Endometrial microvascular endothelial cells (primary cell): ENCODE data around the gene SCYL1. TPM values are rescaled to one million over a fixed set of nuclear protein-coding genes. Genes with fewer than 3 reads are reported as not detected.

Experiments
- in situ Hi-C: cut with HindIII; loops from 2 replicates; pipeline ENCODE4 v1.10.0; 2017; ENCODE audit warnings: low sequenced_read_pairs, low pct_unique_long_range_greater_than_20kb; ENCODE audit errors: inconsistent ontology term
- total RNA-seq: library from RNA; depleted of rRNA; stranded (reverse); fragments of >200 nt; gene quantifications from one replicate; pipeline ENCODE4 v1.2.3, GENCODE V29; 2015; ENCODE audit errors: inconsistent ontology term

SCYL1 gene
- total RNA-seq, 1 donor from 2014 or later: 110 TPM

DNA sequence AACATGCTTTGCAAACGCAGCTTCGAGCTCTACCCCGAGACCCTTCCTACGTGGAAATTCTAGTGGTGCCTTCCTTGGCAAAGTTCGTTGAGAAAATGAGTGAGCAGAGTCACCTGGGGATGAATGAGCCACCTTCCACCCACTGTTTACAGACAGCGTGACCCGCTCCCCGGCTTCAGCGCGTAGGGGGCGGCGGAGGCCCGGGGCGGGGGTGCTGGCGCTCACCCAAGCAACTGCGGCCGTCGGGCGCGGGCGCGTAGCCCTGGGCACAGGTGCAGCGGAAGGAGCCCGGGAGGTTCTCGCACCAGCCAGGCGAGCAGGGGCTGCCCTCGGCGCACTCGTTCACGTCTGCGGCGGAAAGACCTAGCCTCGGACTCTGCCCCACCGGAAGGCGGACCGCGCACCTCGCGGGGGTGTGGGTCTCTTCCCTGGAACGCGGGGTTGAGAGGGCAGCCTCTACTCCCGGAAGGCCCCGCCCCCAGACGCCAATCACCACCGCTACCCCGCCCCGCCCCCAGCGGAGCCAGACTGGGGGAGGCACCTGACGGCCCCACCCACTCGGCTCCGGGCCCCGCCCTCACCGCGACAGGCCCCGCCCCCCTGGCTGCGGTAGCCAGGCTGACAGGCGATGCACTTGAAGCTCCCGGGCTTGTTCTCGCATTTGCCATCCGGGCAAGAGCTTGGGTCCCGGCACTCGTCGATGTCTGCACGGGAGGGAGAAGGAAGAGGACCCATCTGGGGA, 21.5 kb downstream of the SCYL1 start:
- in situ Hi-C loops: no loop called here

DNA sequence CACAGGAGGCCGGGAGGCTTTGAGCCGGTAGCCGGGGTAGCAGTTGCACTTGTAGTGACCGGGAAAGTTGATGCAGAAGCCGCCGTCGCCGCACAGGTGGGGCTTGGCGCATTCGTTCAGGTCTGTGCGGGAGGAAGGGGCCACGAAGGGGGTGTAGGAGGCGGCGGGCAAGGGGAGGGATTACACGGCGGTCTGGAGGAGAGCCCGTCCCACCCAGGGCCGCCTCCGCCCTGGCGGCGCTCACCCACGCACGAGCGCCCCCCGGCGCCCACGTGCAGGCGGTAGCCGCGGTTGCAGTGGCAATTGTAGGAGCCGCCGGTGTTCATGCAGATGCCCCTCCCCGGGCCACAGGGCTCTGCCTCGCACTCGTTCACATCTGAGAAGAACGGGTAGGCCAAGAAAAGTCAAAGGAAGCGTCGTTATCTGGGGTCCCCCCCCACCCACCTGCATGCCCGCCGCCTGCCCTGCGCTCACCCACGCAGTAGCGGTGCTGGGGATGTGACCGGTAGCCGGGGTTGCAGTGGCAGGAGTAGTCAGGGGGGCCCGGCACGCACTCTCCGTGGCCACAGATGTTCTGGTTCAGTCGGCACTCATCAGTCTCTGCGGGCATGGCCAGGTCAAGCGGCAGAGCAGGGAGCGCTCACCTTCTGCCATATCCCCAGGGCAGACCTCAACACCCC, 22.7 kb downstream of the SCYL1 start:
- in situ Hi-C loops: no loop called here

DNA sequence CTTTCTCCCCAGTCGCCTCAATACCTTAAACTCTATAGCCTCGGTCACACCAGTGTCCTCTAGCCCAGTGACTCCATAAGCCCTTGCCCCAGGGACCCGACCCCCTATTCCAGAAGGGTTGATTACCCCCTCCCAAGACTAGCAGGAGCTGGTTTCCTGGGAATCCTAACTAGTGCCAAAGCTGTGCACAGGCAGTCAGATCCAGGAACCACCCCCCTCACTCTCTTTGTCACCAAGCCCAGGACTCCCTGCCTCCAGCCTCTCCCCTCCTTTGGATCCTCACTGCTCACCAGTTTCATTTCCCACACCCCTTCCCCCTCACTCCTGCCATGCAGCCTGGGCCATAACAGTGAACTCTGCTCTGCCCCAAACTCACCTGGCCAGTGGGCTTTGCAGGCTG, 23.5 kb downstream of the SCYL1 start:
- in situ Hi-C loops: no loop called here

DNA sequence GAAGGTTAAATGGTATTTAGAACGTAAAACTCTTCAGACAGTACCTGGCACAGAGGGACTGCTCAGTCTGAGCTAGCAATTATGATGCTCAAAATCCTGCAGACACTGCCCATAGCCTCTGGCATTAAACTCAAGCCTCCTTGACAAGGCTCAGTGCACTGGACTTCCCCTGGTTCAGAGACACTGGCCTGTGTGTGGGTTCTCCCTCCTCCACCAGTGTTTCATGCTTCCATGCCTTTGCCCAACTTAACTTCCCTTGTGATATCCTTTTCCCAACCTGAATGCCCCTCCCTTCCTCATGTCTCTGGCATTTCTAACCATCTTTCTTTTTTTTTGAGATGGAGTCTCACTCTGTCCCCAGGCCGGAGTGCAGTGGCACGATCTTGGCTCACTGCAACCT, 24.2 kb downstream of the SCYL1 start:
- in situ Hi-C loops: no loop called here

DNA sequence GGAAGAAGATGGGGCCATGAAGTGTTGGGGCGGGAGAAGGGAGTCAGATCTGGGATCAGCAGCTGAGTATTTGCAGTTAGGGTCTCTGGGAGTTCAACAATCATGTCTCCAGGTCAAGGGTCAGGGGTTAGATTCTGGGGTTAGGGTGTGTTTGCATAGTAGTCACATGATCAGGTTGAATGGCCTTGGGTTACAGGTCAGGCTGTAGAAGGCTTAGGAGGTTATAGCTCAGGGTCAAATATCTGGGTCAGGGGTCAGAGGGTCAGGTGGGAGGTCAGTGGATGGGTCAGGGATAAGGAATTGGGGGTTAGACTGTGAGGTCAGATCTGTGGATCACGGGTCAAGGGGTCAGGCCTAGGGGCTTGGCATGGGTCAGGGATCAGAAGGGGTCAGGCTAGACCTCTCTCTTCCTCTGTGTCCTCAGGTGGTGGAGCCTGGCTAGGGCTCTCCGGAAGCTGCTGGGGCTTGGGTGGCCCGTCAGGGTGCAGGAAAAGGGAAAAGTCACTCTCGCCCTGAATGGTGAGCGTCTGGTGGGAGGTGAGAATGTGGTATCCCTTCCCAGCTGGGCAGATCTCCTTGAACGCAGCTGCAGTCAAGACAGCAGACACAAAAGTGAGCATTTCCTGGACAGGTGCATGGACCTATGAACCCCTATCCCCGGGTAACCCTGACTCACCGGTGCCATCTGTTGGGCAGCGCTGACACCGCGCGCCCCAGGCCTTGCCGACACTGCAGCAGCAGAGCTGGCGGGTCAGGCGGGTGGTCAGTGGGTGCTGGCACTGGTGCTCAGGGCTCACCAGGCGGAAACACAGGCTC, 26.9 kb downstream of the SCYL1 start:
- in situ Hi-C loops: no loop called here

DNA sequence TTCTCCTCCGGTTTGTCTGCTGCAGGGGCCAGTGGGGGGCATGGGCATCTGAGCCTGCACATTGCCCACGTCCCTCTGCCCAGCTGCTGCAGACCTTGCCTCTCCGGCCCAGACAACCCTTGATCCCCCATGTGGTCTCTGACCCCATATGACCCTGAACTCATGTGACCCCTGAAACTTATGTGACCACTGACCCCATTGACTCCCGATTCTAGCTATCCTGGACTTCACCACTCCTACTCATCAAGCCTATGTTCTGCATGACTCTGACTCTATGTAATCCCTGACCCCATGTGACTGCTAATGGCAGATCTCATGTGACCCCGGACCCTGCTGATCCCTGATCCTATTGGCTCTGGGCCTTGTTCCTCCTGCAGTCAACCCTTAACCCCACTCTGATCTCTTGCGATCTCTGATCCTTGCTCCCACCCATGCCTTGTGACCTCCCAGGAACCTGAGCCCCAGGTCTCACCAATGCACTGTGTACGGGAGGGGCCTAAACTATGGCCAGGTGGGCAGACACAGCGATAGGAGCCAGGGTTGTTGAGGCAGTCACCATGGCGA, 27.6 kb downstream of the SCYL1 start:
- in situ Hi-C loops: no loop called here

DNA sequence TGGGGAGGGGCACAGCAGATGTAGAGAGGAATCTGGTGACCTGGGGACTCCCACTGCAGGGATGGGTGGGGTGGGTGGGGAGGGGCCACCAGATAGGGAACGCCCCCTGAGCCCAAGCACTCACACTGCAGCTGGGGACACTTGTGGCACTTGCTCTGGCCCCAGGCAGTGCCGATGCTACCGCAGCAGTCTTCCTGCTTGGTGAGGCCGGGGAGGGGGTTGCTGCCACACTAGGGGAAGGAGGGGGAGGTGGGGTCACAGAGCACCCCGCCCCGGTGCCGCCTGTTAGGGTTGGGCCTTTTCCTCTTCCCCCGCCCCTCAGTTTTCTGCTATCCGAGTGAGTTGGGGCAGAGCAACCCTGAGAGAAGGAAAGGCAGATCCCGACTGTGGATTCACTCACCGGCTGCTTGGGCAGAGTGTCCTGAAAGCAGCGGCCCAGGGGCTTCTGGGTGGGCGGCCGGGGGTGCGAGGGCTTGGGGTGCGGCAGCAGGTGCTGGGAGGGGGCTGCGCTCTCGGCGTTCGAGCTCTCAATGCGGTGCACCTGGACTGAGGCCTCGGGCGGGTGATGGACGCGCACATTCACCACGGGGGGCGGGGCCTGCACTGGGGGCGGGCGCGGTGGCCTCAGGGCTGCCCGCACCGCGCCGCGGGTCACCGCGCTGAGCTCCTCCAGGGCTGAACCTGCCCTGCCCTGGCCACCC, 28.6 kb downstream of the SCYL1 start:
- in situ Hi-C loops: no loop called here

DNA sequence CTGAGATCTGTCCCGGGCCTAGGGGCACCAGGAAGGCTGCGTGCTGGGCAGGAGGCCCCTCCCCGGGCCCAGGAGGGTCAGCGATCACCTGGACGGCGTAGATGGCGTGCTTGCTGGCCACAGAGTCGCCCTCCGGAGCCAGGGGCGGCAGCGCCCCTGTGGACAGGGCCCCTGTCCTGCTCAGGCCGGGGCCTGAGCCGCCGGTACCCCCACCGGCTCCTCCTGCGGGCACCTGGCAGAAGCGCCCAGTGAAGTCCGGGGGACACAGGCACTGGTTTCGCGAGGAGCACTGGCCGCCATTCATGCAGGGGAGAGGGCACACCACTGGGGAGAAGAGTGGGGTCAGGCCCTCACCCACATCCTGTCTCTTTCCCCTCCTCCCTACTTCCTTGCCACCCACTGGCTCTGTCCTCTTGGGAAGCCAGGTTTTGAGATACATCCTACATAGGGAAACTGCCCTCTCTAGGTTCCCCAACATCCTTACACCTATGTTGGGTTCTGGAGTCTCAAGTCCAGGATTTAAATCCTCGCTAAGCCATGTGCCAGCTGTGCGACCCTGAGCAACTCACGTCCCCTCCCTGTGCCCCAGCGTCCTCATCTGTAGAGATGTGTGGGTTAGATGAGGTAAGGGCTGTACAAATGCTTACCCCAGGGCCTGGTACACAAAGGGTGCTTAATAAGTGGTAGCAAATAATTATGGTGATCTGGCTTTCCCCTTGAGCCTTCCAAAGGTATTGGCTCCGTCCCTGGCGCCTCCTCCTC, 29.4 kb downstream of the SCYL1 start:
- in situ Hi-C loops: no loop called here

DNA sequence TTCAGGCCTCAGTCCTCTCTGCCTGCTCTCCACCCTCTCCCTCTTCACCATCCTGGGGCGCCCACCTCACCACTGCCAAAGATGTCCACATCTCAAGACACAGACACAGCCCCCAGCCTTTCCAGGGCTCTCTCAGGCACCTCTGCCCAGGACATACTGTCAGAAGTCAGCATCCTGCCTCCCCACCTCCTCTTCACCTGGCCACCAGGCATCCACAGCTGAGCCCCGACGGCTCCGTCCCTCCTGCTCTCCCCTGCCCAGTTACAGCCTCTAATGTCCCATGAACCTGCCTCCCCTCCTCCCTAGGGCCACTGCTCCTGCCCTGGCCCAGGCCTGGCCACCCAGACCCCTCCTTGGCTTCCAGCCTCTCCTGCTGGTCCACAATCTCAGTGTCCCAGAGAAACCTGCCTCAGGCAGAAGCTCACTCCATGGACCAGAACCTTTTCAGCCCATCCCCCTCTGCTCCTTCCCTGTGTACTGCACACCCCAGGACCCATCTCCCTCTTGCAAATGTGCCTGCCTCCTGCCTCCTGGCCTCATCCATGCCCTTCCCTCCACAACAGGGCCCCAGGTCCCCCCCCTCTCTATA, 30.1 kb downstream of the SCYL1 start:
- in situ Hi-C loops: no loop called here

DNA sequence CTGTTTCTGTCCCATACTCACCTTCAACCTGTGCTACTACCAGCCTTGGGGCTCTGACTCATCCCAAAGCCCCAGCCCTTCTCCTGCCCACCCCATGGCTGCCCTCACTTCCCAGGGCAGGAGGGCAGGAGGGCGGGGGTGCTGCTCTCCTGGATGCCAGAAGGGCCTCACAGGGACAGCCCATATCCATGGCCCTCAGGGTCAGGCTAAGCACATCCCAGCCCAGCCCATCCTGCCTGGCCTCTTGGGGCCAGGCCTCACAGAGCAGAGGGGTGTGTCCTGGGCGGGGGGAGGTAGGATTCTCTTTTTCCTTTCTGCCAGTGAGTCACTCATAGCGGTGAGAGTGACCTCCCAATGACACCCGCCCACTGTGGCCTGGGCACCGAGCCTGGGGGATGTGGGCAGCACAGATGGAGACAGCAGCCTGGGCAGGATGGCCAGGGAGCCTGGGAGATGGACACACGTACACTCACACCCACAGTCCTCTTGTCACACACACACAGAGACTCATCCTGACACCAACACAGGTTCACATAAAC, 30.9 kb downstream of the SCYL1 start:
- in situ Hi-C loops: no loop called here

DNA sequence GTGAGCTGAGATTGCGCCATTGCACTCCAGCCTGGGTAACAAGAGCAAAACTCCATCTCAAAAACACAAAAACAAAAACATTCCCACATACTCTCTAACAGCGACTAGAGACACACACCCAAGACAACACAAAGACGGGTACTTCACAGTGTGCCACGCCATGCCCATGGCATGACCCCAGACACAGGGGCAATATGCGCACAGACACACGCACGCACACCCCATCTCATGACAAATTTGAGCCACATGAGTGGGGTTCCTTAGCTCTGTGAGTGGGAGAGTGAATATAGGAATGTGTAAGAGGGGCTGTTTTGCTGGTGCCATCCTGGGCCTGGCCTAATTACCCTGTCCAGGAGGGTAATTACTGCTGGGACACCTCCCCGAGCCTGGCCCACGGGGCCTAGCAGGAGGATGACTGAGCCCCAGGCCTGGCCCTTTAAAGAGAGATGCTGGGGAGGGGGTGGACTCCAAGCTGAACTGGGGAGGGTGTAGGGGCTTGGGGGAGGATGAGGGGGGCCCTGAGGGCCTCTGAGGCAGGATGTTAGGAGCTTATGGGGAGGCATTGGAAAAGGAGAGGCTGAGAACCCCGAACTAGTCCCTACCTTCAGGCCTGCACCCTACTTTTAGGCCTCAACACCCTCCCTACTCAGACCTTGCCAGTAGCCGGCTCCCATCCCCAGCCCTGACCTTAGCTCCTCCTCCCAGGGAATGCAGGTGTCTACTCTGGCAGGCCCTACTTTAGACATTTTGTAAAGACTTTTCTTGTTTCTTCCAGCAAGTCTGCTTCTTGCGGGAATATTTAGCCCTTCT, 31.8 kb downstream of the SCYL1 start:
- in situ Hi-C loops: no loop called here

DNA sequence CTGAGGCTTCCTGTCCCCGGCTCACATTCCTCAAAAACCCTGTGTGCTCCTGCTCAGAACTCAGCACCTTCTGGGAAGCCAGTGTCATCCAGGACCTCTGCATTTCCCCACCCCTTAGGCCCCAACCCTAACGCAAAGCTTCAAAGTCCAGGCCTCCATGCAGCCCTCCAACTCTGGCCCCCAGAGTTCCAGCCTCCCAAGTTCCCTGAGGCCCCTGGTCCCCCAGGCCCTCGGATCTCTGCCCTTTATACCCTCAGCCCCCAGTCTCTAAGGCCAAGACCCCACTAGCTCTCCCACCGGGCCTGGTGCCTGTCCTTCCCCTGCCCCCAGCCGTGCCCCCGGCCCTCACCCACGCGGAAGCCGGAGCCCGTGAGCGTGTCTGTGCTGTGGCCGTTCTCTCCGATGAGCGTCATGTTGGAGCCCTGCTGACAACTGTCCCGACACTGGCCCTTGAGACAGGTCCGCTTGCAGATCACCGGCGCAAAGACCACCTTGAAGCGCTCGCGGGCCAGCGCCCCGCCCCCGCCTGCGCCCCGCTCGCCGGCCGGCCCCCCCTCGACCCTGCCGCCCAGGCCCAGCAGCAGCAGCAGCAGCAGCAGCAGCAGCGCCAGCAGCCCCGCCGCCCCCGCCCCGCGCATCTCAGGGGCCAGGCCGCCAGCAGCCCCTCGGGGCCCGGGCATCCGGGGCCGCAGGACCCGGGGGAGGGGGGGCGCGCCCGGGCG, 32.6 kb downstream of the SCYL1 start:
- in situ Hi-C loops: no loop called here

DNA sequence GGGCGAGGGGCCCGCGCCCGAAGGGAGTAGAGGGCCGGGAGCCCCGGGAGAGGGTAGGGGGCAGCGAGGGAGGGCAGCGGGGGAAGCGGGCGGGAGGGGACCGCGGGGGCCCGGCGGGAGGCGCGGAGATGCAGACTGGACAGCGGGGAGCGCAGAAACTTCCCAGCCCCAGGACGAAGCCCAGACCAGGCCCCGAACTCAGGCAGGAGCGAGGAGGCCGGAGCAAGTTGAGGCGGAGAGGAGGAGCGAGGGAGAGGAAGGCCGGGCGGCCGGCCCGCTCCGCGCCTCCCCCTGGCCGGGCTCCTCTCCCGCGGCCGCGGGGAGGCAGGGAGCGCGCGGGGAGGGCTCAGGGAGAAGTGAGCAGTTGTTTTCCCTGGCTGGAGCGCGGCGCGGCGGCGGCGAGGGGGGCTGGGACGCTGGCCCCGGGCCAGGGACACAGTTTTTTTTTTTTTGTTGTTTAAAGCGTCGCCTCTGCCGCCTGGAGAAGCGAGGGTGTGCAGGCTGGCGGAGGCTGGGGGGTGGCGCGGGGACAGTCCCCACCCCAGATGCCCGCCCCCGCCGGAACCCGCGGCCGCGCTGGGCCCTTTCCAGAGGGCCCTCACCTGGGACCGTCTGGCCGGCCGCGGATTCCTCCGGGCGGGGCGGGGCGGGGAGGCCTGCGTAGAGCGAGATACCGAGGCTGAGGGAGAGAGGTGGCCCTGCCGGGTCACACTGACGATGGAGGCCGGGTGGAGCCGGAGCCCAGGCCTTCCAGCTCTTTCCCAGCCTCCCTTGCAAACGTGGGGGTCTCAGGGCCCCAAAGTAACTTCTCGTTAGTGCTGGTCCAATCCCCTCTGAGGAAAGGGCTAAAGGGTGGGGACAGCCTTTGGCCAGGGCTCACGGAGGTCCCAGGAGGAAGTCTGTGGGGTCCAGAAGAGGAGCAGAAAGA, 33.4 kb downstream of the SCYL1 start, which contains the start of gene LTBP3:
LTBP3 (minus strand) TSS at position 358 of the 928 bp plus-strand sequence. CDS start 400 bp downstream, outside the sequence.
- in situ Hi-C loops: no loop called here

DNA sequence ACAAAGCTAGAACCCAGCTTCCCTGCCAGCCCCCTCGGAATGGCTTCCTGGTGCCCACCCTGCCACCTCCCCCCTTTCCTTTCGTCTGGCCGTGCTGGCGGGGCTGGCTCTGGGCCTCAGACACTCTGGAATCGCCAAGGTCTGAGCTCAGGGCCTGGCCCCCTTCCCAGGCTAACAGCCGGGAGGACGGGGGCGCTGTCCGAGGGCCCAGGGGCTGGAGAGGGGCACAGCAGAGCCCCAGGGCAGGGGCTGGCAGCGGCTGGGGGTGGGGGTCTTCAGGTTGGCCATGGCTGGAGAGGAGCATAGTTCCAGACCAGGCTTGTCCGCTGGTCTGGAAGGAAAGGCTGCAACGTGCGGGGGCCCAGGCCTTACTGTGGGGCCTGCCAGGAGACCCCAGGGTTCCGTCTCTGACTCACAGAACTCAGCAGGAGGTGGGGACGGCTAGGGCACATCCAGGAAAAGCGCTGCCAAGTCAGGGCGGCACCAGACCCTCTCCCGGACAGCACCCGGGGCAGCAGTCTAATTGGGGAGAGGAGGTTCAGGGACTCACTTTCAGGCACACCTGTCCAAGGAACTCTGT, 34.1 kb downstream of the SCYL1 start:
- in situ Hi-C loops: no loop called here

DNA sequence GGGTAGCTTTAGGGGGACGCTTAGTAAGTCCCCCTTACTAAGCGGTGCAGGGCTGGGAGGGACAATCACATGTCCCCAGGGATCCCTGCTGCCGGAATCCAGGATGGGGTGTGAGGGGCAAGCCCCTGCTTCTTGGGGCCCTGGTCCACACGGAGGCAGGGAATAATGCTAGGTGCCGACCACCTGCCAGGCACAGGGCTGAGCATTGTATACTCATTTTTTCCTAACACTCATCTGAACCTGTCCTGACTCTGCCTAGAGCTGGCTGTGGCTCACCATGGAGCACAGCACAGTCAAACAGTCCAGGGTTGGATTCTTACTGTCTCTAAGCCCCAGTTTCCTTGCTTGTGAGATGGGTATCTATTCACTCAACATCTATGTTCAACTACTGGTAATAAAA, 34.7 kb downstream of the SCYL1 start:
- in situ Hi-C loops: no loop called here
